Fibroblast of skin of back (primary cell): Measurements from ENCODE around the gene SMAD7.

Source experiments
- DNase-seq: peaks from one replicate; pipeline ENCODE4 v3.0.0-alpha.2; 2013

Gene SMAD7

DNA sequence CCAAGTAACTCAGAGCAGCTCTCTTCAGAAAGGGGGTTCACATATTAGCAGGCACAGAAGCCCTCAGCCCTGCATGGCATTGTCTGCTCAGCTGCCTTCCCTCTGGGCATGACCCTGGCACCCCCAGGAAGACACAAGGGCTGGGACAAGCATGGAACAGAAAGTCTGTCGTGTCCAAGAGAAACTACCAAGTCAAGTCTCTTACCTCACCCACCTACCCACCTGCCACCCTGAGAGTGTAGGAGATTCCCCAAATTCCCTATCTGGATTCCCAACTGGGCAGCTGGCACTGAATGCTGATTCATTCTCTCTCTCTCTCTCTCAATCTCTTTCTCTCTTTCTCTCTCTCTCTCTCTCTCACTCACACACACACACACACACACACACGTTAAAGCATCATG is 21.6 kb downstream of the SMAD7 start:
- peak; percentile 35 for DNase-seq

DNA sequence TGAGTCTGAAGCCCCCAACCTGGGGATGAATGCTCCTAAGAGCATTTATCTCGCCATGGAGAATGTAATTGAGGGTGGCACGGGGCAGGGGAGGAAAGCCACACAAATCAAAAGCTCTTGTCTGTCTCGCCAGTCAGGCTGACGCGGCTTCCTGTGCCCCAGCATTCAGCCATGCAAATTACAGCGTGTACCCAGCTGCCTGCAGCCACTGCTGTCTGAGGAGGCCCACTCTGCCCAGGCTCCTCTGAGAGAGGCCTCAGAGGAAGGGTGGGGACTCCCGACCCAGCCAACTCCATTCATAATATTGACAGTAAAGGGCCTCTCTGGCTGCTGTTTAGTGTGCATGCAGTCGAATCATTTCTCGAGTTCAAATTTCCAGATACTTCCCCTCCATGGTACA is 22.0 kb downstream of the SMAD7 start:
- peak; percentile 76 for DNase-seq

- no peak for DNase-seq
These were observed 23.3 kb downstream of the SMAD7 start for GRCh38 chr18:48927286-48928080.

- no peak for DNase-seq
These were observed 24.3 kb downstream of the SMAD7 start for GRCh38 chr18:48926420-48926857.

DNA sequence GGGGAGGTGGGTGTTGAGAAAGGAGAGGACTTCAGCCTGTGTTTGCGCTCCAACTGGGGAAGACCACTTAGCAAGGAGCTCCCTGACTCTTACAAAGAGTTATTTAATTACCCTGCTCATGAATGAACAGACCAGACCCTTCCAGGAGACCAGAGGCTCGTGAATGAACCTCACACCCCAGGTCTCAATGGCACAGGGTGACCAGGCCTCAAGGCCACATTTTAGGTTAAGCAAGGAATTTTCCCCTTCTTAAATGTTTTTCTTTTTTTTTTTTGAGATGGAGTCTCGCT is 25.3 kb downstream of the SMAD7 start:
- DNase-seq: no peak

GRCh38 chr18:48924630-48925490 is 25.9 kb downstream of the SMAD7 start:
- DNase-seq: no peak

GRCh38 chr18:48923746-48924629 is 26.8 kb downstream of the SMAD7 start:
- DNase-seq: peak; percentile 72

GRCh38 chr18:48922801-48923730 is 27.7 kb downstream of the SMAD7 start:
- peak; percentile 92 for DNase-seq

- DNase-seq: no peak
These were observed 28.5 kb downstream of the SMAD7 start for GRCh38 chr18:48922226-48922800.

GRCh38 chr18:48921305-48922225 is 29.2 kb downstream of the SMAD7 start:
- DNase-seq: no peak

GRCh38 chr18:48920408-48921038 is 30.2 kb downstream of the SMAD7 start:
- no peak for DNase-seq

GRCh38 chr18:48919547-48919946 is 31.2 kb downstream of the SMAD7 start:
- DNase-seq: no peak

DNA sequence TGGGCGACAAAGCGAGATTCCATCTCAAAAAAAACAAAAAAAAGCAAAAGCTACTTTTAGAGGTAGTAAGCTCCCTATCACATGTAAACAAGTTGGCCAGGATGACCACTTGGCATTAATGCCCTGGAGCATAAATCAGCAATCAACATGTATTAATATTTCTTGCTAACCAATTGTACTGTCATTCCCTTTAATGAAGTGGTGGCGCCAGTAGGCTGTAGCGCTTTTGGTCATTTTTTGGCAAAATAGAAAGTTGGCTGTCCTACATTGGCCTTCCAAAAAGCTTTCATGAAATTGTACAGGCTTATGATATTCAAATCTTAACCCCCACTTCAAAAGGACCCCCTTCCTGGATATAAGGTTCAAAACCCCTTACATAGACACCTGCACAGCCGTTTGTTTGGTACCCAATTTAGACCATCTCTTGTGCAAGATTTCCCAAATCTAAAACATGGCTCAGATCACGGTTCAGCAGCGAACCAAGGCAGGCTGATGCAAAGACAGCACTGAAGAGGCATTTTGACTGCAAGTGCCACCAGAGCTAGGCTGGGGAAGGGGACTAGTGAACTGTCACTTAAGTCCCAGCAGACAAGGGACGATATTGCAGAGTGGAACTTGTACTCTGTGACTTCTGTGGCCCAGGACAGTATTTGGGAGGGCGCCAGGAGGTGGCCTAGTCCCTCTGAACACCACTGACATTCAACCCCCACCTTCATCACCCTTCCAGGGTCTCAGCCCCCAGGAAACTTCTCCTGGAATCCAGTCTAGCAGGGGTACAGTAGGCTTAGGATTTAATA is 31.9 kb downstream of the SMAD7 start:
- DNase-seq: no peak

- no peak for DNase-seq
These were observed 32.9 kb downstream of the SMAD7 start for GRCh38 chr18:48917579-48918517.

DNA sequence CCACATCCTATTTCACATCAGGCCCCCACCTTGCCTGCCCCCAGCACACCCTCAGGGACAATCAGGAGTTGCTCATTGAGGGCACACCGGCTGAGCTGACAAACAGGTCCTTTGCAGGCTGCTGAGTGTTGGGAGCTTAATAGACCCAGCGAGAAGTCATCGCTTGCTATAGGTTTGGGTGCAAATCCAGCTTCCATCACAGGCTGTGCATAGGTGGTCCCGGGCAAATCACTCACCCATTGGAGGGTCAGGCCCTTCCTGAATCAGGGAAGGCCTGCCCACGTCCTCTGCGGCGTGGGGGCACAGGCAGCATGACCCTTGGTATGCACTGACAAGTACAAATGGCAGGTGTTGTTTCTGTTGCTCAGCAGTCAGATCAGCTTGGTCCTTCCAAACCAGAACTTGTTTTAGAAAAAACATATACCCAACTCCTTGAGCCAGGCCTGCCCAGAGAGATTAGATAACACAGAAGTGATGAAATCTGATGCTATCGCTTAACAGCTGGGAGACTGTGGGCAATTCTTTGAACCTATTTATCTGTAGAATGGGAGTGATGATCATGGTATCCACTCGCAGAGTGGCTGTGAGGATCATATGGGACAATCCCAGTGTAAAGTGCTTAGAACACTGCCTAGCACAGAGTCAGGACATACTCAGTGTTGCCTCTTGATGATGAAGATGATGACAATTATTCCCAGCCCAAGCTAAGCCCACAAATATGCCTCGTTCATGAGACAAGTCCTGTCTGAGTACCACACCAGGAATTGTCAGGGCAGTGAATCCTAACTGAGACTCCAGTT is 34.9 kb downstream of the SMAD7 start:
- DNase-seq: peak; percentile 58

DNA sequence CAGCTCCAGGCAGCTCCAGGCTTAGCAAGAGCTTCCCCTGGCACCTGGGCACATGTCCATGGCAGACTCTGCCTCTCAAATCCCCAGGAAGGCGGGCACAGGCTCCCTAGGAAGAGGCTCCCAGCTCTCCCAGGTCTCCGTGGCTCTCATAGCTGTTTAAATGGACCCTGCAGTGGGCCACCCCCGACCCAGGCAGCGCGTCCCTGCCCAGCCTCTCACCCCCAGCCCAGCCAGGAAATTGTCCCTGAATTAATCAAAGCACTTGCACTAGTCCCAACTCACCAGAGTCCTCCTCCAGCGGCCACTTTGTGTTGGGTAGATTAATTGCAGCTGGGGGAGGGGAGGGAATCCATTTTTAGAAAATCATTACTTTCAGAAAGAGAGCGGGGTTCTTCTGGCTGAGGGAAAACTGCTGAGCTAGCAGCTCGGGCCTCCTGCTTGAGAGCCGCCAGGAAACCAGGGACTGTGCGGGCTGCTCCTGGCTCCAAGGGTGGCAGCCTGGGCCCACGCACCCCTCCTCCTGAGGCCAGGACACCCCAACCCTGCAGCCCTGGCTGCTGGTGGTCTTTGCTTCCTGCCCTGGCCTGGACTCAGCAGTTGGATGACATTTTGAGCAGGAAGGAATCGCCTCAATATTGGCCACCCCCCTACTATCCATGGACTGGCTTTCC is 36.0 kb downstream of the SMAD7 start:
- DNase-seq: no peak
